Omental fat pad (tissue), 4 donors: Measurements from ENCODE around the gene IRF1. TPM values are rescaled to one million over a fixed set of nuclear protein-coding genes. Genes with fewer than 3 reads are reported as not detected.
"Not testable (repeated sequence)": the region's sequence is repeated elsewhere in the genome, so short reads cannot be mapped to it uniquely, and the experiment has no call there.

Experiments
- ATAC-seq: fragments of 150-250 bp; one replicate; pipeline ENCODE4 v1.9.1; 2016; ENCODE audit warnings: mild to moderate bottlenecking, moderate library complexity; ENCODE audit not compliant: low FRiP score
- DNase-seq: peaks from one replicate; pipeline ENCODE4 v3.0.0-alpha.2; 2019; ENCODE audit warnings: low spot score
- CTCF ChIP-seq, 3 donors: fragments of 450-650 bp; IDR thresholded peaks; one replicate each; pipeline ENCODE4 v1.5.1; 2016 to 2017; ENCODE audit warnings: antibody characterized with exemption in 3 of 3, mild to moderate bottlenecking in 3 of 3, moderate library complexity in 2 of 3
- total RNA-seq, 4 donors: library from RNA; depleted of rRNA; stranded (reverse); fragments of >200 nt; gene quantifications; one replicate each; pipeline ENCODE4 v1.1.0, GENCODE V29; 2016

The IRF1 gene
- total RNA-seq, 4 donors from 2014 or later = 23.5 to 172 (median 133) TPM

GRCh38 chr5:132526974-132527564 lies 36.5 kb upstream of the IRF1 start:
- no peak for DNase-seq
- TF ChIP-seq CTCF (IDR thresholded peaks at IDR 0.05) = peak in 1 of 3 donors; percentile 35
- ATAC-seq = peak; percentile 34

- no peak for TF ChIP-seq CTCF (IDR thresholded peaks at IDR 0.05)
- ATAC-seq (peak; percentile 78), DNase-seq (no peak)
These were observed 35.9 kb upstream of the IRF1 start for GRCh38 chr5:132526290-132526973.

GRCh38 chr5:132525299-132525724 lies 34.7 kb upstream of the IRF1 start:
- DNase-seq (no peak), ATAC-seq (no peak)
- no peak for TF ChIP-seq CTCF (IDR thresholded peaks at IDR 0.05)

GRCh38 chr5:132524877-132525276 lies 34.3 kb upstream of the IRF1 start:
- not testable (repeated sequence) for ATAC-seq, DNase-seq

GRCh38 chr5:132522067-132522466 lies 31.5 kb upstream of the IRF1 start:
- not testable (repeated sequence) for DNase-seq, ATAC-seq

GRCh38 chr5:132513618-132514336 lies 23.2 kb upstream of the IRF1 start:
- DNase-seq, ATAC-seq: not testable (repeated sequence)

- TF ChIP-seq CTCF (IDR thresholded peaks at IDR 0.05) = no peak
- DNase-seq (no peak), ATAC-seq (no peak)
These were observed 19.5 kb upstream of the IRF1 start for GRCh38 chr5:132510076-132510475.

GRCh38 chr5:132506094-132506692 lies 15.6 kb upstream of the IRF1 start:
- ATAC-seq (peak; percentile 67), DNase-seq (no peak)

More at GRCh38 chr5:132506094-132506692, 15.6 kb upstream of the IRF1 start:
- TF ChIP-seq CTCF (IDR thresholded peaks at IDR 0.05) = no peak
